SH-SY5Y (cell line): ENCODE results near the gene MXD4.

Experiments
- GATA2 ChIP-seq: IDR thresholded peaks from 2 replicates; pipeline ENCODE4 v1.6.1; 2011; ENCODE audit warnings: mild to moderate bottlenecking, low read depth, low read length
- GATA3 ChIP-seq: IDR thresholded peaks from 2 replicates; pipeline ENCODE4 v1.6.1; 2011; ENCODE audit warnings: low read depth, mild to moderate bottlenecking, low read length, moderate library complexity

The MXD4 gene

GRCh38 chr4:2265113-2266110 lies 3.5 kb upstream of the MXD4 start:
- TF ChIP-seq GATA2: no peak
- no peak for TF ChIP-seq GATA3

DNA sequence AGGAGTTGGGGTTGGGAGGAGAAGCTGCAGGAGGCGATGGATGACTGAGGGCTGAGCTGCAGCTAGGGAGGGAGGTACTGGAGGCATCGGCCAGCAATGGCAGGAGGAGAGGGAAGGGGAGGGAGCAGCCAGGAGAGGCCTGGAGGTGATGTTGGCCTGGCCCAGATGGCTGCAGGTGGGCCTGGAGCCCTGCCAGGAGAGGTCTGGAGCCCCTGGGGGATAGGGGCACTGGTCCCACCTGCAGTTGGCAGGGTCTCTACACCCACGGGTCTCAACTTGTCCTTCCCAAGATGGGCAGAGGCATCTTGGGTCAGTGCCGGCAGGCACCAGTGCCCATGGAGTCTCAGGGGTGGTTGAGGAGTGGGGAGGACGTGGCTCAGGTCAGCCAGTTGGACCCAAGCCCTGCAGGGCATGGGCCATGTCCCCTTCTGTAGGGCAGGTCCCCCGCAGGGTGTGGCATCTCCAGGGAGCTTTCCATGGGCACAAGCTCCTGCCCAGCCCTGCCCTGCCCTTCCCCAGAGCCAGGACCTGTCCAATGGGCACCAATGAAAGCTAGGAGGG lies 2.7 kb upstream of the MXD4 start:
- TF ChIP-seq GATA3: no peak
- no peak for TF ChIP-seq GATA2

- no peak for TF ChIP-seq GATA3
- no peak for TF ChIP-seq GATA2
Observed at GRCh38 chr4:2263926-2264321, 2.0 kb upstream of the MXD4 start.

GRCh38 chr4:2262944-2263250 lies 988 bp upstream of the MXD4 start:
- TF ChIP-seq GATA2 (no peak), GATA3 (no peak)

- TF ChIP-seq GATA2 (no peak), GATA3 (no peak)
Observed at GRCh38 chr4:2262145-2262943, 435 bp upstream of the MXD4 start.

DNA sequence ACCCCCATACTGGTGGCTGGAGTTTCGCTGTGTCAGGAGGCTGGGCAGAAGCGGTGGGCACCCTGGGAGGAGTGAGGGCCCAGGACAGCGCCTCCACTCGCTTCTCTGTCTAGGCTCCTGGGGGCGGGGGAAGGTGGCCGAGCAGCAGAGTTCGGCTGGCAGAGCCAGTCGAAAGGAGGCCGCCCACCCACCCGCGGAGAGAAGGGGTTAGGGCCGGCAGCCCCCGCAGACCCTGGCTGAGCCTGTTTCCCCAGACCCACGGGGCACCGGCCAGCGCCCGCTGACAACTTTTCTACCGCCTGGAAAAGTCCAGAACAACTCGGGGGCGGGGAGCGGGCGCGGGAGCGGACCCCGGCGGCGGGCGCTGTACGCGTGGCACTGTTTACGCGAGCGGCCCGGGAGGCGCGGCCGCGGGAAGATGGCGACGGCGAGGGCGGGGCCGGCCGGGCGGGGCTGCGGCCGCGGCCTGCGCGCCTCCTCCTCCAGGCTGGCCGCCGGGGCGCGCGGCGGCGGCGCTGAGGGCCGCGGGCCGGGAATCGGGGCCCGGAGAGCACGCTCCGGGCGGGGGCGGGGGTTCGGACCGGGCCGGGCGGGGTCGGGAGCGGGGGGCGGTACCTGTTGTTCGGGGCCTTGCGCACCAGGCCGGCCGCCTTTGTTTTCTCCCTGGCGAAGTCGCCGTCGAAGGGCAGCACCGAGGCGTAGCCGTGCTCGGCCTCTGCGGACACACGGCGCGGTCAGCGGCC lies 628 bp downstream of the MXD4 start:
- no peak for TF ChIP-seq GATA3
- TF ChIP-seq GATA2: no peak

GRCh38 chr4:2260344-2261109 lies 1.4 kb downstream of the MXD4 start:
- TF ChIP-seq GATA2 (no peak), GATA3 (no peak)

DNA sequence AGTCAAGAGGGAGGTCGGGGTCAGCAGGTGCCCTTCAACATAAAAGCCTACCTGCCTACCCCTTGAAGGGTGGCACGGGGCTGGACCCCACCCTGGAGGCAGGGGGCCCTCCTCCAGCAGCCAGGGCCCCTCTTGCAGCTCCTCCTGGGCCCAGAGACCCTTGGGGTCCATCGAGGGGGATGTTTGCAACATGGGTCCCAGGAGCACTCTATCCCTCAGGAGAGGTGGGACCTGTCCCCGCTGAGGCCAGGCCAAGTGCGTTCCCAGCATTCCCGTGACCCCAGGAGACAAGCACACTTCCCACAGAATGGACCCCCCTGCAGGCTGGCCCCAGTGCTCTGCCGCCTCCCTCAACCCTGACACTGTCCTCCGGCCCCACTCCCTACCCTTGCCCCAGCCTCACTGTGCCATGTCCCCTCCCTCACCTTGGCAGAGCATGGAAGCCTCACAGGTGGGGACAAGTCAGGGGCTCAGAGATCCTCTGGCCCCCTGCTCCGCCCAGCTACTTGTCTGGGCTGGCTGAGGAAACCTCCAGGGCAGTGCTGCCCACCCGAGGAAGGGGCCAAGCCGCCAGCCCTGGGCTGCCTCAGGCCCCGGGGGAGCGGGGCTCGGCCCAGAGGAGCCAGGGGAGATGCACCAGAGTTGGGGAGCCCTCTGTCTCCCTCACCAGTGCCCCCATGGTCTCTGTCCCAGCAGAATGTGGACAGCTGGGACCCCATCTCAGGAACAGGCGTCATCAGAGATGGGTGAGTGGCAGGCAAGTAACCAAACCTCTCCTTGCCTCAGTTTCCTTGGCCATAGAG lies 2.2 kb downstream of the MXD4 start:
- TF ChIP-seq GATA2 (no peak), GATA3 (no peak)

DNA sequence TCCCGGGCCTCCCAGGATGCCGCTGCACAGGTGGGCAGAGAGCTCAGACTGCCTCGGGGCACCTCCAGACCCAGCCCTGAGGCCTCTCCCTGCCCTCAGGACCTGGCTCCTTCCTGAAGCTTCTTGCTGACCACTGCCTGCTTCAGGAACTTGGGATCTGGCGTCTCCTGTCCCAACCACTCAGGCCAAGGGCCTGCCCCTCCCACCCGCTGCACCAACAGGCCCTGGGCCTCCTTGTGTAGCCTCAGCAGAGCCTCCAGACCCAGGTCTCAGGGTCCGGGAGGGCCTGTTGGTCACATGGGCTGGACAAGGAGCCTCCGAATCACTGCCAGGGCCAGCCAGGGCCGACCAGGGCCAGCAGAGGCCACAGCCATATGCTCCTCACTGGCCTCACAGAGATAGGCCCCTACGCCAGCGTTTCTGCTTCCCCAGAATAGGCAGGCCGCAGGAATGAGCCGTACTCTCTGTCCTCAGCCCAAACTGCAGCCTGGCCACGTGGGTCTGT lies 2.8 kb downstream of the MXD4 start:
- no peak for TF ChIP-seq GATA3
- TF ChIP-seq GATA2: no peak

DNA sequence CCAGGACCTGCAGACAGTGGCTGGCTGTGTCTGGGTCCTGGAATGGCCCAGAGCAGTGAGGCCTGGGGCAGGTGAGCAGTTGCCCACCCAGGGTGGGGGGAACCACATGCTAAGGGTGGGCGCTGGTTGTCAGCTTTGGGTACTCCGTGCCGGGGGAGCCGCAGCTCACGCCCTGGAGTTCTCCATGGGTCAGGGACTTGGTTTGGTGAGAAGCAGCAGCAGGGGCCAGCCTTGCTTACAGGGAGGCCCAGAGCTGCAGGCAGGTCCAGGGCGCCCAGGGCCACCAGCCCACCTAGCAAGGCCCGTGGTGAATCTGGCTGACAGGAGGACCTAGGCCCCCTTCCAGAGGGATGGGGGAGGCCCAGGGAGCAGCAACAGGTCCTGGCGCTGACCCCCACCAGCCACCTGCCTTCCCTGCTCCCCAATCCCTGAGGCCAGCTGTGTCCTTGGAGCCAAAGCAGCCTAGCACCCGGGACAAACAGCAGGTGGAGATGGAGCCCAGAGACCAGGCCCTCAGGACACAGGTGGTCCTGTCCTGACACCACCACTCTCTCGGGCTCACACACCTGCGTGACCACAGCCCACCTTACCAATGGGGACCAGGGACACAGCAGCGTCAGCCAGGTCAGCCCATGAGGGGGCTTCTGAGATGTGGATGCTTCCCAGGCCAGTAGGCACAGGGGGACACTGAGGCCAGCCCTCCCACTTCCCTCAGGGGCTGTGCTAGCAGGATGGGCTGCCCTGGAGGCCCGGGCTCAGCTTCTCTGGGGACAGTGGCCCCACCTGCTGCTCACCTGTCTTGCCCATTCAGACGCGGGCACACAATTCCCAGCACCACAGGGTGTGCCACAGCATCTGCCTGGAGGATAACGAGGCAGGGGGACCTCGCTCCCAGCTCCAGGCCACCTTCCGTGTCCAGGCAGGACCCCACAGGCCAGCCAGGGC lies 3.5 kb downstream of the MXD4 start:
- TF ChIP-seq GATA3: no peak
- TF ChIP-seq GATA2: no peak

DNA sequence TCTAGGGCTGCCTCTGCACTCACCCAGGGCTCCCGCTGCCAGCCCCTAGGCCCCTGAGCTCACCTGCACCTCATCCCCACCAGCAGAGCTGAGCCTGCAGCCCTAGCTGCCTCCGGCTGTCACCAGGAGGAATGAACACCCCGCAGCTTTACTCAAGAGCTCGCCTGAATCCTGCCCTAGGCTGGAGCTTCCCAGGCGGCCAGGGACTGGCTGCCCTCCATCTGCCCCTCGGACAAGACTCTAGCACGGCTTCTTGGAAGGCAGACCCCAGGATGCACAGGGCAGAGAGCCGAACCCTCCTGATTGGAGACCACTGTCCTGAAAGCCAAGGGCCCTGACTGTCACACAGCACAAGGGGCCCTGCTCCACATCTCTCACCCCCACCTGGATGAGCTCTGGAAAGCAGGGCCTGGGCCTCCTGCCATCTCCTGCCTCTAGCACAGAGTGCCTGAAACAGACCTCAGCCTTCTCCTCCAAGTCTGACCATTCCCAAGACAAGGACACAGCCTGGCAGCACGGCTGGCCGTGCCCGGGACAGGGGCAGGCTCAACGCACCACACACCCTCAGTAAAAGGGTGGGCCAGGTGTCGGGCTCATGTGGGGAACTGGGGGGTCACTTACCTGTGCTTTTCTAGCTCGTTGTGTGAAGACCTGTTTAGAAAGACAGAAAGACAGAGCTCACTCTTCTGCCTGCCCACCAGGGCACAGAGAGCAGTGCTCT lies 4.4 kb downstream of the MXD4 start:
- TF ChIP-seq GATA2 (no peak), GATA3 (no peak)
